Measurements from ENCODE around the gene KRTAP5-10.
"Not testable (repeated sequence)": the region's sequence is repeated elsewhere in the genome, so short reads cannot be mapped to it uniquely, and the experiment has no call there.

The KRTAP5-10 gene

DNA sequence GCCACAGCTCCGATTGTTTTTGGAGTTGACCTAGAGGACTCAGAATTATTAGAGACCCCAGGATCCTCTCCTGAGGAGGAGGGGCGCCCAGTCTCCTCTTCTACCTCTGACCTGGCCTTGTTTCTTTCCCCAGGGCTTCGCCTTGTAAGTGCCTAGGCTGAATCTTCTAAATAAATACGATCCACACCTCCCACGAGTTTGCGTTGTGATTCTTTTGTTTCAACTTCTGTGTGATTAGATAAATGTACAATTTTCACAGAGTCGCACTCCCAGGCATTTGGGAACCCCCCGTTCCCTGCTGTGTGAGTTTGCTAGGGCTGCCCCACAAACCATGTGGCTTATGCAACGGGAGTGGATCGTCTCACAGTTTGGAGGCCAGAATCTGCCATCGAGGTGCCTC, 26.3 kb upstream of the KRTAP5-10 start:
- Histone ChIP-seq H3K4me2 (ENCODE audit: insufficient read depth, low read length, poor library complexity, severe bottlenecking) (no peak overlapping the region), H2AFZ (ENCODE audit: low read length) (no peak overlapping the region), H2BK12ac (ENCODE audit: low read length) (no peak overlapping the region), H2BK15ac (ENCODE audit: low read length) (no peak overlapping the region), H3K9ac (ENCODE audit: low read depth, low read length, poor library complexity) (no peak overlapping the region), H3K4ac (ENCODE audit: low read length) (no peak overlapping the region), H4K8ac (ENCODE audit: low read depth, low read length) (no peak overlapping the region), H4K91ac (ENCODE audit: low read depth, low read length, poor library complexity) (no peak overlapping the region), H2BK120ac (ENCODE audit: low read depth, low read length) (no peak overlapping the region), H3K36me3 (replicated peaks in 1 of 2; ENCODE audit: control insufficient read depth in 2 of 2, insufficient read depth in 2 of 2, low read length in 2 of 2) (no peaks in the 10 kb centered on the region), H3K4me3 (ENCODE audit: low read length in 2 of 2) (no peak overlapping the region), H3K9me3 (replicated peaks in 1 of 2; ENCODE audit: control insufficient read depth in 2 of 2, insufficient read depth in 1 of 2, low read depth in 1 of 2, low read length in 2 of 2) (no peaks in the 10 kb centered on the region), H2BK5ac (ENCODE audit: low read length) (no peak overlapping the region), H3K23ac (ENCODE audit: low read depth, low read length, poor library complexity) (no peak overlapping the region), H2AK5ac (ENCODE audit: low read depth, low read length) (no peak overlapping the region), H3K18ac (ENCODE audit: low read length) (no peak overlapping the region), H3K27ac (replicated peaks; ENCODE audit: low read length) (no peak overlapping the region), H3K14ac (ENCODE audit: low read length) (no peak overlapping the region), H3K79me1 (ENCODE audit: low read depth, low read length) (no peaks in the 10 kb centered on the region), H3K27me3 (ENCODE audit: control insufficient read depth in 3 of 3, insufficient read depth in 3 of 3, low read depth in 1 of 3, low read length in 3 of 3) (peaks cover 0 to 14% (median 0%) of the 10 kb centered on the region in 3 experiments), H3K4me1 (ENCODE audit: control insufficient read depth in 2 of 2, insufficient read depth in 1 of 2, low read depth in 1 of 2, low read length in 2 of 2) (no peaks in the 10 kb centered on the region)
- DNase-seq (ENCODE audit: low spot score) = no peak
- WGBS, 2 donors (ENCODE audit: extremely low coverage in 2 of 2, insufficient read length in 2 of 2, insufficient replicate concordance in 1 of 2) = no CpG with 5 or more reads among the region's 11 CpGs

DNA sequence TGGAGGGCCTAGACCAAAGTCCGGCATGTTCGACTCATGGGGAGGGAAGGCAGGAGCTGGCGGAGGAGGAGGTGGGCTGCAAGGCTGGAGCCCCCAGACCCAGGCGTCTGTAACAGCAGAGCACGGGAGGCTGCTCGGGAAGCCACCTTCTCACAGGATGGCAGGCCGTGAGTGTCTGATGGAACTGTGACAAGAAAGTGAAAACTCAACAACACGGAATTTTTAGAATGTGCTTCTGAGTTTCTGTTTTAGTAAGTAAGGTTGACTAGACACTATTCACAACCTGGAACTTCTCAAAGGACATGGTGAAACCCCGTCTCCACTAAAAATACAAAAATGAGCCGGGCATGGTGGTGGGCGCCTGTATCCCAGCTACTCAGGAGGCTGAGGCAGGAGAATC, 25.4 kb upstream of the KRTAP5-10 start:
- no CpG with 5 or more reads among the region's 11 CpGs for WGBS, 2 donors (ENCODE audit: extremely low coverage in 2 of 2, insufficient read length in 2 of 2, insufficient replicate concordance in 1 of 2)
- not testable (repeated sequence) for H3K4me1 ChIP-seq (ENCODE audit: control insufficient read depth in 2 of 2, insufficient read depth in 1 of 2, low read depth in 1 of 2, low read length in 2 of 2); H3K18ac ChIP-seq (ENCODE audit: low read length); H3K79me1 ChIP-seq (ENCODE audit: low read depth, low read length); H3K9me3 ChIP-seq (replicated peaks in 1 of 2; ENCODE audit: control insufficient read depth in 2 of 2, insufficient read depth in 1 of 2, low read depth in 1 of 2, low read length in 2 of 2); H2BK120ac ChIP-seq (ENCODE audit: low read depth, low read length); H2AK5ac ChIP-seq (ENCODE audit: low read depth, low read length); H4K91ac ChIP-seq (ENCODE audit: low read depth, low read length, poor library complexity); H4K8ac ChIP-seq (ENCODE audit: low read depth, low read length); H3K27ac ChIP-seq (replicated peaks; ENCODE audit: low read length); H3K4me3 ChIP-seq (ENCODE audit: low read length in 2 of 2); H3K23ac ChIP-seq (ENCODE audit: low read depth, low read length, poor library complexity); H3K14ac ChIP-seq (ENCODE audit: low read length); H2BK5ac ChIP-seq (ENCODE audit: low read length); H3K9ac ChIP-seq (ENCODE audit: low read depth, low read length, poor library complexity); H3K36me3 ChIP-seq (replicated peaks in 1 of 2; ENCODE audit: control insufficient read depth in 2 of 2, insufficient read depth in 2 of 2, low read length in 2 of 2); H2AFZ ChIP-seq (ENCODE audit: low read length); H3K4ac ChIP-seq (ENCODE audit: low read length); H2BK12ac ChIP-seq (ENCODE audit: low read length); H2BK15ac ChIP-seq (ENCODE audit: low read length); H3K4me2 ChIP-seq (ENCODE audit: insufficient read depth, low read length, poor library complexity, severe bottlenecking); DNase-seq (ENCODE audit: low spot score)
- H3K27me3 ChIP-seq (ENCODE audit: control insufficient read depth in 3 of 3, insufficient read depth in 3 of 3, low read depth in 1 of 3, low read length in 3 of 3) = peaks cover 0 to 14% (median 0%) of the 10 kb centered on the region in 3 experiments

DNA sequence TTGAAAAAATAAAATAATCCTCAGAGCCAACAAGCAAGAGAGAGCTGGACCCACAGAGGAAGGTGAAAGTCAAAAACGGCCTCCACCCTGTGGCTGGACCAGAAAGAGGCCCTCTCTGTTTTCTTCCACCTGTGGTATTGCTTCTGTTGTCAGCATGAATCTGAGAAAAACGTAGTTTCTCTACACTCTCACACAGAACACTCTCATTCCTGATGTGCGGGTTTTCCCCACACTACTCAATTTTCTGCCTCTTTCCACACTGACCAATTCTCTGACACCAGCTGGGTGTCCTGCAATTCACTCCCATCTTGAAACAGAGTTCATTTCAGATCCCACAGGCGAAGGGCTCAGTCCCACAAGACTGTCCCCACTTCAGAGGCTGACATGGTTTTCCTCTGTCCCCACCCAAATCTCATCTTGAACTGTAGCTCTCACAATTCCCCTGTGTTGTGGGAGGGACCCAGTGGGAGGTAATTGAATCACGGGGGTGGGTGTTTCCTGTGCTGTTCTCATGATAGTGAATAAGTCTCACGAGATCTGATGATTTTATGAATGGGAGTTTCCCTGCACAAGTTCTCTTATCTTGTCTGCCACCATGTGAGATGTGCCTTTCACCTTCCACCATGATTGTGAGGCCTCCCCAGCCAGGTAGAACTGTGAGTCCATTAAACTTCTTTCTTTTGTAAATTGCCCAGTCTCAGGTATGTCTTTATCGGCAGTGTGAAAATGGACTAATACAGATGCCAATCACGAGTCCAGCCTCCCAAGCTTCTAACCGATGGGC, 24.6 kb upstream of the KRTAP5-10 start:
- H3K4me3 ChIP-seq (ENCODE audit: low read length in 2 of 2); H2AFZ ChIP-seq (ENCODE audit: low read length); H3K9ac ChIP-seq (ENCODE audit: low read depth, low read length, poor library complexity); H3K79me1 ChIP-seq (ENCODE audit: low read depth, low read length); H3K18ac ChIP-seq (ENCODE audit: low read length); H3K9me3 ChIP-seq (replicated peaks in 1 of 2; ENCODE audit: control insufficient read depth in 2 of 2, insufficient read depth in 1 of 2, low read depth in 1 of 2, low read length in 2 of 2); H3K4ac ChIP-seq (ENCODE audit: low read length); H3K4me1 ChIP-seq (ENCODE audit: control insufficient read depth in 2 of 2, insufficient read depth in 1 of 2, low read depth in 1 of 2, low read length in 2 of 2); H4K91ac ChIP-seq (ENCODE audit: low read depth, low read length, poor library complexity); H3K23ac ChIP-seq (ENCODE audit: low read depth, low read length, poor library complexity); H2BK12ac ChIP-seq (ENCODE audit: low read length); H2AK5ac ChIP-seq (ENCODE audit: low read depth, low read length); H3K4me2 ChIP-seq (ENCODE audit: insufficient read depth, low read length, poor library complexity, severe bottlenecking); H3K27ac ChIP-seq (replicated peaks; ENCODE audit: low read length); H2BK15ac ChIP-seq (ENCODE audit: low read length); H2BK120ac ChIP-seq (ENCODE audit: low read depth, low read length); H3K14ac ChIP-seq (ENCODE audit: low read length); H4K8ac ChIP-seq (ENCODE audit: low read depth, low read length); H3K36me3 ChIP-seq (replicated peaks in 1 of 2; ENCODE audit: control insufficient read depth in 2 of 2, insufficient read depth in 2 of 2, low read length in 2 of 2); DNase-seq (ENCODE audit: low spot score); H2BK5ac ChIP-seq (ENCODE audit: low read length): not testable (repeated sequence)
- peaks cover 0 to 14% (median 0%) of the 10 kb centered on the region in 3 experiments for H3K27me3 ChIP-seq (ENCODE audit: control insufficient read depth in 3 of 3, insufficient read depth in 3 of 3, low read depth in 1 of 3, low read length in 3 of 3)
- no CpG with 5 or more reads among the region's 9 CpGs for WGBS, 2 donors (ENCODE audit: extremely low coverage in 2 of 2, insufficient read length in 2 of 2, insufficient replicate concordance in 1 of 2)

DNA sequence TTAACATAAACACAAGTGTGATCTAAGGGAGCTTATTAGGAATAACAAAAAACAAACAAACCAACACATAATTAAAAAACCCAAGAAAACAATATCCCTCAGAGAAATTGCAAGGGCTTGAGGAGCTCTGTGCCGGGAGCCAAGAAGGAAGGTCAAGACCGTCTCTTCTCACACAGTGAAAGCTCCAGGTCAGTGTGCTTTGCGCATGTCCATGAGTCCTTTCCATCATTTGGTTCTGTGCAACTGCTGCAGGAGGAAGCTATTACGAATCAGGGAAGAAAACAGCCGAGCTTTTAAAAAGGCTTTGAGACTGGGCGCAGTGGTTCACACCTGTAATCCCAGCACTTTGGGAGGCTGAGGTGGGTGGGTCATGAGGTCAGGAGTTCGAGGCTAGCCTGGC, 23.0 kb upstream of the KRTAP5-10 start:
- H2AFZ ChIP-seq (ENCODE audit: low read length) = no peak overlapping the region

More for the DNA sequence above, 23.0 kb upstream of the KRTAP5-10 start:
- Histone ChIP-seq H2BK12ac (ENCODE audit: low read length) (no peak overlapping the region), H2BK15ac (ENCODE audit: low read length) (no peak overlapping the region), H2AK5ac (ENCODE audit: low read depth, low read length) (no peak overlapping the region), H3K4me2 (ENCODE audit: insufficient read depth, low read length, poor library complexity, severe bottlenecking) (no peak overlapping the region), H3K23ac (ENCODE audit: low read depth, low read length, poor library complexity) (no peak overlapping the region), H3K18ac (ENCODE audit: low read length) (no peak overlapping the region), H3K36me3 (replicated peaks in 1 of 2; ENCODE audit: control insufficient read depth in 2 of 2, insufficient read depth in 2 of 2, low read length in 2 of 2) (no peaks in the 10 kb centered on the region), H2BK120ac (ENCODE audit: low read depth, low read length) (no peak overlapping the region), H3K27me3 (ENCODE audit: control insufficient read depth in 3 of 3, insufficient read depth in 3 of 3, low read depth in 1 of 3, low read length in 3 of 3) (peaks cover 0 to 14% (median 0%) of the 10 kb centered on the region in 3 experiments), H4K91ac (ENCODE audit: low read depth, low read length, poor library complexity) (no peak overlapping the region), H3K9me3 (replicated peaks in 1 of 2; ENCODE audit: control insufficient read depth in 2 of 2, insufficient read depth in 1 of 2, low read depth in 1 of 2, low read length in 2 of 2) (peaks cover 0 to 3% of the 10 kb centered on the region in 2 donors), H3K4me3 (ENCODE audit: low read length in 2 of 2) (no peak overlapping the region), H3K14ac (ENCODE audit: low read length) (no peak overlapping the region), H3K4ac (ENCODE audit: low read length) (no peak overlapping the region), H3K9ac (ENCODE audit: low read depth, low read length, poor library complexity) (no peak overlapping the region), H2BK5ac (ENCODE audit: low read length) (no peak overlapping the region), H3K4me1 (ENCODE audit: control insufficient read depth in 2 of 2, insufficient read depth in 1 of 2, low read depth in 1 of 2, low read length in 2 of 2) (no peaks in the 10 kb centered on the region), H3K79me1 (ENCODE audit: low read depth, low read length) (no peaks in the 10 kb centered on the region), H3K27ac (replicated peaks; ENCODE audit: low read length) (no peak overlapping the region), H4K8ac (ENCODE audit: low read depth, low read length) (no peak overlapping the region)
- WGBS, 2 donors (ENCODE audit: extremely low coverage in 2 of 2, insufficient read length in 2 of 2, insufficient replicate concordance in 1 of 2) = no CpG with 5 or more reads among the region's 7 CpGs
- no peak for DNase-seq (ENCODE audit: low spot score)

All from neuronal stem cell (in vitro differentiated cells).